DOHH2 (cell line): ENCODE data around the gene PPARA.

ENCODE experiments used
- H3F3A ChIP-seq: fragments of 200-600 bp; sonication (generic), shearing (Covaris generic); 2 replicates; pipeline ENCODE4 v1.6.0; 2016; ENCODE audit warnings: antibody characterized with exemption, mild to moderate bottlenecking; ENCODE audit not compliant: control insufficient read depth, insufficient read depth
- H3K27ac ChIP-seq: fragments of 200-600 bp; sonication (generic); 2 replicates; pipeline ENCODE4 v1.5.1; 2014; ENCODE audit warnings: low read depth, mild to moderate bottlenecking, low read length, moderate library complexity
- H3K27me3 ChIP-seq: fragments of 200-600 bp; sonication (generic); 2 replicates; pipeline ENCODE4 v1.6.1; 2014; ENCODE audit warnings: mild to moderate bottlenecking, low read length, mixed read lengths; ENCODE audit not compliant: control insufficient read depth
- H3K36me3 ChIP-seq: fragments of 200-600 bp; sonication (generic); 2 replicates; pipeline ENCODE4 v1.6.1; 2014; ENCODE audit warnings: mild to moderate bottlenecking, low read length, moderate library complexity, mixed read lengths; ENCODE audit not compliant: control insufficient read depth
- H3K4me1 ChIP-seq: fragments of 200-600 bp; sonication (generic); 2 replicates; pipeline ENCODE4 v1.6.1; 2014; ENCODE audit warnings: mild to moderate bottlenecking, low read length, mixed read lengths; ENCODE audit not compliant: control insufficient read depth
- H3K4me2 ChIP-seq: fragments of 200-600 bp; sonication (generic); 2 replicates; pipeline ENCODE4 v1.6.0; 2014; ENCODE audit warnings: mild to moderate bottlenecking, low read length, moderate library complexity
- H3K4me3 ChIP-seq: fragments of 200-600 bp; sonication (generic); 2 replicates; pipeline ENCODE4 v1.5.1; 2014; ENCODE audit warnings: mild to moderate bottlenecking, low read length, mixed read lengths
- H3K79me2 ChIP-seq: fragments of 200-600 bp; sonication (generic); 2 replicates; pipeline ENCODE4 v1.6.1; 2014; ENCODE audit warnings: mild to moderate bottlenecking, low read length, mixed read lengths; ENCODE audit not compliant: control insufficient read depth
- H3K9me2 ChIP-seq: fragments of 200-600 bp; sonication (generic); replicated peaks from 2 replicates; pipeline ENCODE4 v1.6.1; 2014; ENCODE audit warnings: mild to moderate bottlenecking, low read length, mixed read lengths; ENCODE audit not compliant: control insufficient read depth
- H3K9me3 ChIP-seq: fragments of 200-600 bp; sonication (generic); 2 replicates; pipeline ENCODE4 v1.6.1; 2014; ENCODE audit warnings: antibody characterized with exemption, low read length, mixed read lengths; ENCODE audit not compliant: control insufficient read depth, insufficient read depth
- H4K20me1 ChIP-seq: fragments of 200-600 bp; sonication (generic); 2 replicates; pipeline ENCODE4 v1.6.0; 2014; ENCODE audit warnings: low read depth, mild to moderate bottlenecking, antibody characterized with exemption, low read length, moderate library complexity; ENCODE audit not compliant: control insufficient read depth, insufficient read depth
- CTCF ChIP-seq: fragments of 200-600 bp; sonication (generic); IDR thresholded peaks from one replicate; pipeline ENCODE4 v1.5.1; 2014; ENCODE audit warnings: antibody characterized with exemption, mild to moderate bottlenecking, low read depth, low read length; ENCODE audit not compliant: poor library complexity, severe bottlenecking
- EZH2phosphoT487 ChIP-seq: fragments of 200-600 bp; sonication (generic); IDR thresholded peaks from 2 replicates; pipeline ENCODE4 v1.6.1; 2017; ENCODE audit warnings: borderline replicate concordance, mild to moderate bottlenecking, antibody characterized with exemption, low read length, moderate library complexity, mixed read lengths

PPARA gene

GRCh38 chr22:46180370-46181137 is 30.2 kb downstream of the PPARA start:
- no peak for TF ChIP-seq EZH2phosphoT487
- TF ChIP-seq CTCF, result no peak
- Histone ChIP-seq H3F3A (no peaks in the 10 kb centered on the region), H4K20me1 (no peaks in the 10 kb centered on the region), H3K36me3 (no peaks in the 10 kb centered on the region), H3K27ac (no peak overlapping the region), H3K9me3 (peaks cover 26% of the 10 kb centered on the region), H3K79me2 (no peaks in the 10 kb centered on the region), H3K4me2 (no peak overlapping the region), H3K27me3 (no peaks in the 10 kb centered on the region), H3K4me1 (no peaks in the 10 kb centered on the region), H3K9me2 (no peaks in the 10 kb centered on the region), H3K4me3 (no peak overlapping the region)

DNA sequence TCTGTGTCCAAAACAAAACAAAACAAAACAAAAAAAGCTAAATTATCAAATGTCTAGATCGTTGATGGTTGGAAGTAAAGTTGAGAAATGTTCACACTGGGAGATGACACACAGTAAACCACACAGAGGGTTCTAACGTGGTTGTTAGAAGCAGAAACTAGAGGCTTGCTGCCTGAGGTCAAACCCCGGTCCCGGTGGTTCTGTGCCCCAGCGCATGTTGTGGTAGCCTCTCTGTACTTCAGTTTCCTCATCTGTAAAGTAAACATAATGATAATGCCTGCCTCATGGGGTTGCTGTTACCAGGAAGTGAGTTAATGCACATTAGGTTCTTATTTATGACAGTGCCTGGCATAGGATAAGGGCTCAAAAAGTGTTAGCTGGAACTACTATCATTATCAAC is 33.4 kb downstream of the PPARA start:
- Histone ChIP-seq H3K9me3 (peaks cover 23% of the 10 kb centered on the region), H3K9me2 (no peaks in the 10 kb centered on the region), H3K27me3 (no peaks in the 10 kb centered on the region), H4K20me1 (no peaks in the 10 kb centered on the region), H3K79me2 (no peaks in the 10 kb centered on the region), H3K4me3 (no peak overlapping the region), H3K4me2 (no peak overlapping the region), H3K4me1 (no peaks in the 10 kb centered on the region), H3K27ac (no peak overlapping the region), H3K36me3 (no peaks in the 10 kb centered on the region), H3F3A (no peaks in the 10 kb centered on the region)
- TF ChIP-seq EZH2phosphoT487 (no peak), CTCF (no peak)

- H3K79me2 ChIP-seq, result no peaks in the 10 kb centered on the region
- no peak overlapping the region for H3K27ac ChIP-seq
- peaks cover 11% of the 10 kb centered on the region; the same call in 1 of the 2 replicates for H3K9me3 ChIP-seq
- no peak for TF ChIP-seq CTCF
- no peak for TF ChIP-seq EZH2phosphoT487
- H3K4me1 ChIP-seq, result no peaks in the 10 kb centered on the region
- no peaks in the 10 kb centered on the region for H3F3A ChIP-seq
- H3K4me3 ChIP-seq, result no peak overlapping the region
- H4K20me1 ChIP-seq, result no peaks in the 10 kb centered on the region
- no peaks in the 10 kb centered on the region for H3K27me3 ChIP-seq
- no peak overlapping the region for H3K4me2 ChIP-seq
- H3K9me2 ChIP-seq, result no peaks in the 10 kb centered on the region
- no peaks in the 10 kb centered on the region for H3K36me3 ChIP-seq
These were observed 35.0 kb downstream of the PPARA start for GRCh38 chr22:46185283-46185682.
